Tibial nerve (tissue), 4 donors: ENCODE results near the gene MCC. TPM values are rescaled to one million over a fixed set of nuclear protein-coding genes. Genes with fewer than 3 reads are reported as not detected.

Experiments
- DNase-seq, 2 donors: peaks; one replicate each; pipeline ENCODE4 v3.0.0-alpha.2; 2019; ENCODE audit warnings: low spot score in 2 of 2
- H3K27ac ChIP-seq, 4 donors: fragments of 200-600 bp; sonication (generic) in 3 of 4; one replicate each; pipeline ENCODE4 v1.5.1; 2017 to 2019; ENCODE audit warnings: mild to moderate bottlenecking in 1 of 4
- H3K27me3 ChIP-seq, 2 donors: fragments of 200-600 bp; sonication (generic) in 1 of 2; one replicate each; pipeline versions ENCODE4 v1.5.1 to v1.6.0; 2017 to 2019
- H3K36me3 ChIP-seq, 3 donors: fragments of 200-600 bp; sonication (generic); one replicate each; pipeline ENCODE4 v1.5.1; 2018 to 2019
- H3K4me1 ChIP-seq, 4 donors: fragments of 200-600 bp; sonication (generic) in 3 of 4; one replicate each; pipeline ENCODE4 v1.5.1; 2017 to 2019
- H3K4me3 ChIP-seq, 4 donors: fragments of 200-600 bp; sonication (generic) in 3 of 4; one replicate each; pipeline ENCODE4 v1.5.1; 2017 to 2019; ENCODE audit warnings: mild to moderate bottlenecking in 1 of 4, moderate library complexity in 1 of 4
- H3K9me3 ChIP-seq, 4 donors: fragments of 200-600 bp; sonication (generic) in 3 of 4; one replicate each; pipeline ENCODE4 v1.5.1; 2017 to 2019
- CTCF ChIP-seq, 5 experiments: fragments of 200-600 bp in 3 of 5; fragments of 450-650 bp in 2 of 5; sonication (generic) in 3 of 5; IDR thresholded peaks; one replicate each; pipeline ENCODE4 v1.5.1; 2016 to 2019; ENCODE audit warnings: antibody characterized with exemption in 5 of 5, mild to moderate bottlenecking in 3 of 5, moderate library complexity in 2 of 5
- EP300 ChIP-seq, 2 donors: sonication (generic); formaldehyde crosslinking; IDR thresholded peaks; one replicate each; pipeline ENCODE4 v1.6.1; 2017; ENCODE audit warnings: antibody characterized with exemption in 2 of 2, mild to moderate bottlenecking in 1 of 2
- POLR2A ChIP-seq, 2 donors: fragments of 450-650 bp; IDR thresholded peaks; one replicate each; pipeline ENCODE4 v1.6.1; 2017; ENCODE audit warnings: antibody characterized with exemption in 2 of 2, mild to moderate bottlenecking in 2 of 2, moderate library complexity in 2 of 2
- WGBS, 2 donors: methylation state at CpG; one replicate each; pipeline ENCODE4 v1.1.5; 2018; 5-methylcytosine and 5-hydroxymethylcytosine counted together
- total RNA-seq, 4 donors: library from RNA; depleted of rRNA; stranded (reverse); fragments of >200 nt; gene quantifications; one replicate each; pipeline ENCODE4 v1.1.0, GENCODE V29; 2016

Gene MCC
- total RNA-seq, 4 donors from 2014 or later: 55.5 to 122 (median 80.9) TPM

GRCh38 chr5:112998296-112998695, 490.0 kb downstream of the MCC start:
- H3K27me3 ChIP-seq: no peaks in the 10 kb centered on the region
- H3K9me3 ChIP-seq: no peaks in the 10 kb centered on the region
- H3K36me3 ChIP-seq: peaks cover 0 to 27% (median 0%) of the 10 kb centered on the region in 3 donors
- H3K4me1 ChIP-seq: peaks cover 0 to 20% (median 0%) of the 10 kb centered on the region in 4 donors
- H3K27ac ChIP-seq: no peak overlapping the region
- no peak overlapping the region for H3K4me3 ChIP-seq
- TF ChIP-seq CTCF (IDR thresholded peaks at IDR 0.05) (no peak), POLR2A (IDR thresholded peaks at IDR 0.05) (no peak), EP300 (IDR thresholded peaks at IDR 0.05) (no peak)
- no peak for DNase-seq
- WGBS, 2 donors: 60 to 67% methylated on average over 4 of the region's 4 CpGs

GRCh38 chr5:112996830-112997374, 491.4 kb downstream of the MCC start:
- TF ChIP-seq CTCF (IDR thresholded peaks at IDR 0.05) (no peak), POLR2A (IDR thresholded peaks at IDR 0.05) (no peak), EP300 (IDR thresholded peaks at IDR 0.05) (no peak)

GRCh38 chr5:112995764-112996618, 492.3 kb downstream of the MCC start:
- Histone ChIP-seq H3K4me3 (no peak overlapping the region), H3K27ac (no peak overlapping the region), H3K9me3 (no peaks in the 10 kb centered on the region), H3K27me3 (no peaks in the 10 kb centered on the region), H3K36me3 (peaks cover 0 to 5% (median 0%) of the 10 kb centered on the region in 3 donors), H3K4me1 (peaks cover 0 to 20% (median 0%) of the 10 kb centered on the region in 4 donors)
- peak; percentile 78 to 95 for DNase-seq
- TF ChIP-seq CTCF (IDR thresholded peaks at IDR 0.05): peak; percentile 82 to 88 (median 84)
- TF ChIP-seq EP300 (IDR thresholded peaks at IDR 0.05): no peak
- WGBS, 2 donors: 23 to 27% methylated on average over 7 of the region's 7 CpGs

More at GRCh38 chr5:112996830-112997374, 491.4 kb downstream of the MCC start:
- 54 to 62% methylated on average over 4 of the region's 4 CpGs for WGBS, 2 donors
- peaks cover 0 to 13% (median 0%) of the 10 kb centered on the region in 3 donors for H3K36me3 ChIP-seq
- peak overlapping the region in 1 of 4 donors; percentile 12 for H3K27ac ChIP-seq
- H3K27me3 ChIP-seq: no peaks in the 10 kb centered on the region
- no peaks in the 10 kb centered on the region for H3K9me3 ChIP-seq
- DNase-seq: no peak
- peaks cover 0 to 20% (median 0%) of the 10 kb centered on the region in 4 donors for H3K4me1 ChIP-seq
- H3K4me3 ChIP-seq: no peak overlapping the region

GRCh38 chr5:112986224-112986623, 502.0 kb downstream of the MCC start:
- Histone ChIP-seq H3K4me3 (no peak overlapping the region), H3K9me3 (no peaks in the 10 kb centered on the region), H3K27me3 (no peaks in the 10 kb centered on the region), H3K4me1 (peaks cover 0 to 15% (median 7%) of the 10 kb centered on the region in 4 donors), H3K36me3 (peaks cover 0 to 7% (median 0%) of the 10 kb centered on the region in 3 donors), H3K27ac (no peak overlapping the region)
- no peak for DNase-seq
- 92 to 96% methylated on average over 4 of the region's 4 CpGs for WGBS, 2 donors
- TF ChIP-seq EP300 (IDR thresholded peaks at IDR 0.05): no peak
- TF ChIP-seq POLR2A (IDR thresholded peaks at IDR 0.05): no peak
- TF ChIP-seq CTCF (IDR thresholded peaks at IDR 0.05): no peak

- WGBS, 2 donors: 58 to 69% methylated on average over 2 of the region's 2 CpGs
- TF ChIP-seq EP300 (IDR thresholded peaks at IDR 0.05): no peak
- no peak for TF ChIP-seq POLR2A (IDR thresholded peaks at IDR 0.05)
- no peak for TF ChIP-seq CTCF (IDR thresholded peaks at IDR 0.05)
- H3K4me3 ChIP-seq: no peak overlapping the region
These were observed 504.9 kb downstream of the MCC start for GRCh38 chr5:112983363-112983762.

More at GRCh38 chr5:112983363-112983762, 504.9 kb downstream of the MCC start:
- Histone ChIP-seq H3K27me3 (no peaks in the 10 kb centered on the region), H3K9me3 (no peaks in the 10 kb centered on the region), H3K36me3 (peaks cover 0 to 8% (median 0%) of the 10 kb centered on the region in 3 donors), H3K27ac (no peak overlapping the region), H3K4me1 (peaks cover 0 to 43% (median 14%) of the 10 kb centered on the region in 4 donors)
- DNase-seq: no peak
